ENCODE results near the gene F7.

F7 gene

DNA sequence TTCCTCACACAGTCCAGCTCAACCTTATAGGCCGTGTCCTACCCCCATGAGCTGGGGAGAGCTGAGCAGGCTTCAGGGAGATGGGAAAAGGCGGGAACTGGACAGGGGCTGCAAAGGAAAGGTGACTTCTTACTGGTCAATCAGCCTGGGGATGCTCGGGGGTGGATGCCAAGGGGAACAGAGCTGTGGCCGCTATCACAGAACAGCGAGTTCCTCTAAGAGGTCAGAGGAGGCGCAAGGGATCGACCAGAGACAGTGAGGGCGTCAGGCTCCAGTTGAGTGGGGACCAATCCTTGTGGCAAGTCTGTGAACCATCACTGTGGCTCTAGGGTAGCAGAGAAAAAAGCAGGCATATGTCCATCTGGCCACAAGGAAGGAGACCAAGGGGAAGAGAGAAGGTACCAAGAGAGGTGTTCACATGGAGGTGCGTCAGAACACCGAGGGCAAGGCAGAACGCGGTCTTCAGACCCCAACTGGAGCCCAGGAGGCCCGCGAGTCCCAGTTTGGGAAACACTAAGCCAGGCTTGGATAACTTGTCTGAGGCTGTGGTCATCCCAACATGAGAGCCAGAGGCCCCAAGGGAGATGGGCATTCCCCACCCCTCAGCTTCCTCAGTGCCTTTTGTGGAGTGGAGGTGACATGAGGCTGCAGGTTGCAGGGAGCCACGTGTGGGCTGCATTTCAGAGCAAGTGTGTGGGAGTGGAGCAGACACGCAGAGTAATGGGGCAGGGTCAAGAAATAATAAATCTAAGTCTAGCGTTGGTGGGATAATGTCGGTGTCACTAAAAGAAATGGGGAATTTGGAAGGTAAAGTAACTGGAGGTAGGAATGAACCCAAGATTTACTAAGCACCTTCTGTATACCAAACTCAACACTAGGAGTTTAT, 20.9 kb downstream of the F7 start:
- in situ Hi-C loops (cut with HindIII; ENCODE audit: low sequenced_read_pairs): no loop called here
- DNase-seq (ENCODE audit: low read depth): no peak
- H3K4me3 ChIP-seq (ENCODE audit: low read depth, low read length): no peak overlapping the region
- TF ChIP-seq, protein P1, sequence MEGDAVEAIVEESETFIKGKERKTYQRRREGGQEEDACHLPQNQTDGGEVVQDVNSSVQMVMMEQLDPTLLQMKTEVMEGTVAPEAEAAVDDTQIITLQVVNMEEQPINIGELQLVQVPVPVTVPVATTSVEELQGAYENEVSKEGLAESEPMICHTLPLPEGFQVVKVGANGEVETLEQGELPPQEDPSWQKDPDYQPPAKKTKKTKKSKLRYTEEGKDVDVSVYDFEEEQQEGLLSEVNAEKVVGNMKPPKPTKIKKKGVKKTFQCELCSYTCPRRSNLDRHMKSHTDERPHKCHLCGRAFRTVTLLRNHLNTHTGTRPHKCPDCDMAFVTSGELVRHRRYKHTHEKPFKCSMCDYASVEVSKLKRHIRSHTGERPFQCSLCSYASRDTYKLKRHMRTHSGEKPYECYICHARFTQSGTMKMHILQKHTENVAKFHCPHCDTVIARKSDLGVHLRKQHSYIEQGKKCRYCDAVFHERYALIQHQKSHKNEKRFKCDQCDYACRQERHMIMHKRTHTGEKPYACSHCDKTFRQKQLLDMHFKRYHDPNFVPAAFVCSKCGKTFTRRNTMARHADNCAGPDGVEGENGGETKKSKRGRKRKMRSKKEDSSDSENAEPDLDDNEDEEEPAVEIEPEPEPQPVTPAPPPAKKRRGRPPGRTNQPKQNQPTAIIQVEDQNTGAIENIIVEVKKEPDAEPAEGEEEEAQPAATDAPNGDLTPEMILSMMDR (IDR thresholded peaks at IDR 0.05; ENCODE audit: low read depth, low read length, missing control alignments): no peak

GRCh38 chr13:113129480-113129879, 23.9 kb downstream of the F7 start:
- no peak overlapping the region for H3K4me3 ChIP-seq (ENCODE audit: low read depth, low read length)
- TF ChIP-seq, protein P1 (IDR thresholded peaks at IDR 0.05; ENCODE audit: low read depth, low read length, missing control alignments): no peak

GRCh38 chr13:113129921-113130750, 24.5 kb downstream of the F7 start:
- TF ChIP-seq, protein P1 (IDR thresholded peaks at IDR 0.05; ENCODE audit: low read depth, low read length, missing control alignments): no peak
- in situ Hi-C loops (cut with HindIII; ENCODE audit: low sequenced_read_pairs): no loop called here
- no peak overlapping the region for H3K4me3 ChIP-seq (ENCODE audit: low read depth, low read length)
- no peak for DNase-seq (ENCODE audit: low read depth)

More at GRCh38 chr13:113129480-113129879, 23.9 kb downstream of the F7 start:
- in situ Hi-C loops (cut with HindIII; ENCODE audit: low sequenced_read_pairs): no loop called here
- no peak for DNase-seq (ENCODE audit: low read depth)

GRCh38 chr13:113135281-113135760, 29.7 kb downstream of the F7 start:
- DNase-seq (ENCODE audit: low read depth): no peak
- in situ Hi-C loops (cut with HindIII; ENCODE audit: low sequenced_read_pairs): no loop called here
- TF ChIP-seq, protein P1 (IDR thresholded peaks at IDR 0.05; ENCODE audit: low read depth, low read length, missing control alignments): no peak
- no peak overlapping the region for H3K4me3 ChIP-seq (ENCODE audit: low read depth, low read length)

DNA sequence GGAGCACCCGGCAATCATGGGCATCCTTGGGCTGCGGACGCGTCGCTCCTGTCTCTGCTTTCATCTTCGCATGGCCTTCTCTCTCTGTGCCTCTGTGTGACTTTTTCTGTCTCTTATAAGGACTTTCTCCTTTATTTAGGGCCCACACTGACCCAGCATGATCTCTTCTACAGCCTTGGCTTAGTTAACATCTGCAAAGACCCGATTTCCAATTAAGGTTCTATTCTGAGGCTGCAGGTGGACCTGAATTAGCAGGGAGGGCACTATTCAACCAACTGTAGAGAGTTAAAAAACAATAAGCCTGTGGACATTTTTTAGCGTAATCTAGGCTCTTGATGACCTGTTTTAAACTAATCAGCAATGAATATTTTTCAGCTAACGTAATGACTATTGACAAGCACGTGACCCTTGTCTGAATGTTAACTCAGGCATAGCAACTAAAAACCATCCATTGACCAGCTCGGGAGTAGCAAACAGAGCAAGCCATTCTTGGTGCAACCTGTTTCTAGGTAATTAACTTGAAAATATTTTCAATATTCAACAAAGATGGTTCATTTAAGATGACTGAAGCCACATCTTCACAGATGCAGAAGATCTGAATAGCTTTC, 32.2 kb downstream of the F7 start:
- TF ChIP-seq, protein P1 (IDR thresholded peaks at IDR 0.05; ENCODE audit: low read depth, low read length, missing control alignments): no peak
- H3K4me3 ChIP-seq (ENCODE audit: low read depth, low read length): no peak overlapping the region
- no peak for DNase-seq (ENCODE audit: low read depth)
- in situ Hi-C loops (cut with HindIII; ENCODE audit: low sequenced_read_pairs): no loop called here

Measured in astrocyte of the cerebellum (primary cell).